Measurements from ENCODE around the gene ZMPSTE24.

DNA sequence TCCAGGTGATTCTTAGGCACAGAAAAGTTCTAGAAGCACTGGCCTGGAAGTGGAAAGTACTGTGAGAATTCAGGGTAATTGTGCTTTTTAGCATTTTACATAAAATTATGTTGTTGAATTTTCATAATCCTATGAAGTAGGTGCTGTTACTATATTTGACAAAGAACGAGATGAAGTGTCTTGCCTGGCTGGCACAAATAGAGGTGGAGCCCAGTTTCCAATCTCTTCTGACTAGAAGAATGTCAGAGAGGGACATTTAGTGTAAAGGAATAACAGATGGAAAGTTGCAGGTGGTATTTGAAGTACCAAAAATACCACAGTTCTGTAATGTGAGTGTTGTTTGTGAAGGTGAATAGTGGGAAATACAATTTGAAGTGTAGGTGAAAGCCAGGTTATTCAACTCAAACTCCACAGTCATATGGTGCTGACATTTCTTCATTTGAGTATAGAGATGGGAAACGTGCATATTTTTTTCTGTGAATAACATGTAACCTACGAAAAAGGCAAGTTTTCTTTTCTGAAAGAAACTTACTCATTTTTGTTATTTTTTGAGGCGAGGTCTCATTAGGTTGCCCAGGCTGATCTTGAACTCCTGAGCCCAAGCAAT is 13.8 kb upstream of the ZMPSTE24 start:
- TF ChIP-seq, protein P1, sequence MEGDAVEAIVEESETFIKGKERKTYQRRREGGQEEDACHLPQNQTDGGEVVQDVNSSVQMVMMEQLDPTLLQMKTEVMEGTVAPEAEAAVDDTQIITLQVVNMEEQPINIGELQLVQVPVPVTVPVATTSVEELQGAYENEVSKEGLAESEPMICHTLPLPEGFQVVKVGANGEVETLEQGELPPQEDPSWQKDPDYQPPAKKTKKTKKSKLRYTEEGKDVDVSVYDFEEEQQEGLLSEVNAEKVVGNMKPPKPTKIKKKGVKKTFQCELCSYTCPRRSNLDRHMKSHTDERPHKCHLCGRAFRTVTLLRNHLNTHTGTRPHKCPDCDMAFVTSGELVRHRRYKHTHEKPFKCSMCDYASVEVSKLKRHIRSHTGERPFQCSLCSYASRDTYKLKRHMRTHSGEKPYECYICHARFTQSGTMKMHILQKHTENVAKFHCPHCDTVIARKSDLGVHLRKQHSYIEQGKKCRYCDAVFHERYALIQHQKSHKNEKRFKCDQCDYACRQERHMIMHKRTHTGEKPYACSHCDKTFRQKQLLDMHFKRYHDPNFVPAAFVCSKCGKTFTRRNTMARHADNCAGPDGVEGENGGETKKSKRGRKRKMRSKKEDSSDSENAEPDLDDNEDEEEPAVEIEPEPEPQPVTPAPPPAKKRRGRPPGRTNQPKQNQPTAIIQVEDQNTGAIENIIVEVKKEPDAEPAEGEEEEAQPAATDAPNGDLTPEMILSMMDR (IDR thresholded peaks at IDR 0.05): no peak
- TF ChIP-seq POLR2AphosphoS5 (IDR thresholded peaks at IDR 0.05) (no peak), POLR2A (IDR thresholded peaks at IDR 0.05) (no peak)
